Mesothelial cell of epicardium (in vitro differentiated cells): ENCODE measurements around the gene SORBS1. TPM values are rescaled to one million over a fixed set of nuclear protein-coding genes. Genes with fewer than 3 reads are reported as not detected.
A peak's percentile ranks its signal among the peaks of the same experiment; 100 is the strongest.

Experiments
- DNase-seq, 2 experiments: peaks; one replicate each; pipeline ENCODE4 v3.0.0; 2021; ENCODE audit warnings: low spot score in 2 of 2; ENCODE audit not compliant: unreplicated experiment in 2 of 2
- H3K27ac Mint-ChIP-seq: 2 replicates; pipeline ENCODE4 v1.8.0; 2021; ENCODE audit warnings: mixed read lengths
- H3K27me3 Mint-ChIP-seq: 2 replicates; pipeline ENCODE4 v1.8.0; 2021; ENCODE audit warnings: low read depth, mixed read lengths
- H3K36me3 Mint-ChIP-seq: 2 replicates; pipeline ENCODE4 v1.8.0; 2021; ENCODE audit warnings: mixed read lengths
- H3K4me1 Mint-ChIP-seq: 2 replicates; pipeline ENCODE4 v1.8.0; 2021; ENCODE audit warnings: mixed read lengths
- H3K4me3 Mint-ChIP-seq: 2 replicates; pipeline ENCODE4 v1.8.0; 2021; ENCODE audit warnings: mild to moderate bottlenecking, moderate library complexity, mixed read lengths
- H3K9me3 Mint-ChIP-seq: 2 replicates; pipeline ENCODE4 v1.8.0; 2021; ENCODE audit warnings: mixed read lengths
- CTCF ChIP-seq: fragments of 200-600 bp; sonication (generic); IDR thresholded peaks from one replicate; pipeline ENCODE4 v1.5.0; 2021; ENCODE audit warnings: antibody characterized with exemption; ENCODE audit not compliant: unreplicated experiment
- total RNA-seq: library from RNA; stranded (reverse); gene quantifications from 3 replicates; pipeline ENCODE4 v1.2.1, GENCODE V29; 2021

Gene SORBS1
- total RNA-seq, 1 donor from 2014 or later, result 24.9 TPM

GRCh38 chr10:95566136-95566535 is 5.0 kb upstream of the SORBS1 start:
- peaks cover 21% of the 10 kb centered on the region for H3K4me1 Mint-ChIP-seq
- H3K9me3 Mint-ChIP-seq, result peaks cover 3% of the 10 kb centered on the region
- H3K36me3 Mint-ChIP-seq, result no peaks in the 10 kb centered on the region
- no peaks in the 10 kb centered on the region for H3K27me3 Mint-ChIP-seq
- H3K27ac Mint-ChIP-seq, result peak overlapping the region; percentile 41
- no peak overlapping the region for H3K4me3 Mint-ChIP-seq
- TF ChIP-seq CTCF, result no peak
- DNase-seq, result no peak

- Mint-ChIP-seq H3K27ac (peak overlapping the region; percentile 72), H3K4me3 (no peak overlapping the region), H3K36me3 (no peaks in the 10 kb centered on the region), H3K9me3 (peaks cover 3% of the 10 kb centered on the region), H3K27me3 (peaks cover 3% of the 10 kb centered on the region), H3K4me1 (peaks cover 25% of the 10 kb centered on the region)
- DNase-seq, result no peak
- TF ChIP-seq CTCF, result no peak
Measured at GRCh38 chr10:95565336-95565735, 4.2 kb upstream of the SORBS1 start.

GRCh38 chr10:95564291-95564690 is 3.1 kb upstream of the SORBS1 start:
- no peak for DNase-seq
- TF ChIP-seq CTCF, result no peak
- Mint-ChIP-seq H3K4me1 (peaks cover 32% of the 10 kb centered on the region), H3K27me3 (peaks cover 12% of the 10 kb centered on the region), H3K9me3 (no peaks in the 10 kb centered on the region), H3K4me3 (no peak overlapping the region), H3K27ac (no peak overlapping the region), H3K36me3 (no peaks in the 10 kb centered on the region)

GRCh38 chr10:95562341-95562965 is 1.3 kb upstream of the SORBS1 start:
- peak overlapping the region; percentile 69 for H3K4me3 Mint-ChIP-seq
- H3K27ac Mint-ChIP-seq, result no peak overlapping the region
- peaks cover 38% of the 10 kb centered on the region for H3K4me1 Mint-ChIP-seq
- H3K9me3 Mint-ChIP-seq, result no peaks in the 10 kb centered on the region
- no peak for DNase-seq
- TF ChIP-seq CTCF, result no peak
- peaks cover 21% of the 10 kb centered on the region for H3K27me3 Mint-ChIP-seq
- no peaks in the 10 kb centered on the region for H3K36me3 Mint-ChIP-seq

GRCh38 chr10:95561864-95562177 is 650 bp upstream of the SORBS1 start:
- Mint-ChIP-seq H3K9me3 (no peaks in the 10 kb centered on the region), H3K4me3 (peak overlapping the region; percentile 69), H3K4me1 (peaks cover 41% of the 10 kb centered on the region), H3K27ac (no peak overlapping the region), H3K27me3 (peaks cover 21% of the 10 kb centered on the region), H3K36me3 (no peaks in the 10 kb centered on the region)
- TF ChIP-seq CTCF, result no peak
- no peak for DNase-seq
